ENCODE measurements around the gene PRAC2. TPM values are rescaled to one million over a fixed set of nuclear protein-coding genes. Genes with fewer than 3 reads are reported as not detected.

Gene PRAC2
- total and polyA plus RNA-seq, 5 donors from 2014 or later: not detected

DNA sequence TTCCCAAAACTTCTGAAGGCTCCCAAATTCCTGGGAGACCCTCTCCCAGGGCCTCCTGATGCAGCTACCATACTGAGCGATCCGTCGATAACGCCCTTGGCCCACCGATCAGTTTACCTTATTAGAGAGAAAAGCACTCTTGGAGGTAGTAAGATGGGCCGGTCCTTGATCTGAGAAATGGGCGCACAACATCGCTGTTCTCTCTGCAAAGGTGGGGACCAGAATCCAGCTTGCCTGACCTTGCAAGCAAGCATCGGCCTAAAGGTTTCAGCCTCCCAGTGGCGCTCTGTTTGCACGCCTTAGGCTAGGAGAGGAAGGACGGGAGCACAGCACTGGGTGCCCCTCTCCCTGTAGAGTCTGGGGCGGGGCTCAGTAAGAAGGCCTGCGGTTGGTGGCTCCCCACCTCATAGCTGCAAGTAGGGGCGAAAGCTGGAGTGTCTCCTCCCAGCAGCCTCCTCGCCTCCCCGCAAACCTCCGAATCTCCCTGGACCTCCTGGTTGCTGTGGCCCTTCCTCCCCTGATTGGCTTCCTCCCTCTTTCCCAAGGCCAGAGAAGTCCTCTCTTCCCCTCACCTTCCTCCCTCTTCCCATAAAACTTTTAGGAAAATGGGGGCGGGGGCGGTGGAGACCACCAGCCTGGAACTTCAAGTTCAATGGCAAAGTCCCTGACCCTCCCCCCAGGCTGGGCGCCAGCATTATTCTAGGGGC is 631 bp upstream of the PRAC2 start, which contains the start of gene PRAC1:
TSS of gene PRAC1 (minus strand) at position 318 of the 707 bp plus-strand sequence. CDS start at position 192, 126 bp downstream.
- H3K36me3 ChIP-seq (ENCODE audit: control insufficient read depth, insufficient read depth, low read length): no peaks in the 10 kb centered on the region
- no peak for DNase-seq
- peaks cover 0 to 11% (median 2%) of the 10 kb centered on the region in 7 donors for H3K9me3 Mint-ChIP-seq
- peaks cover 54% of the 10 kb centered on the region for H3K4me1 ChIP-seq (ENCODE audit: control insufficient read depth, insufficient read depth, low read length, poor library complexity, severe bottlenecking)
- peak within 1 kb of the TSS; percentile 50 to 76 (median 60) for H3K4me3 Mint-ChIP-seq
- H3K4me1 Mint-ChIP-seq: peaks cover 7 to 62% (median 31%) of the 10 kb centered on the region in 4 donors
- H3K36me3 Mint-ChIP-seq: no peaks in the 10 kb centered on the region
- H3K27me3 Mint-ChIP-seq: peaks cover 100% of the 10 kb centered on the region
- peaks cover 63% of the 10 kb centered on the region for H3K27me3 ChIP-seq (ENCODE audit: control insufficient read depth, insufficient read depth, low read length)
- no peak within 1 kb of the TSS for H3K27ac Mint-ChIP-seq
- peaks cover 1 to 5% of the 10 kb centered on the region in 2 experiments for H3K9me3 ChIP-seq (ENCODE audit: control insufficient read depth in 2 of 2, low read length in 2 of 2)
- H3K4me3 ChIP-seq (ENCODE audit: low read depth, low read length): no peak within 1 kb of the TSS
- ATAC-seq (ENCODE audit: low read depth in 2 of 2): no peak
- no peak within 1 kb of the TSS for H3K27ac ChIP-seq (ENCODE audit: insufficient read depth, low read length, poor library complexity, severe bottlenecking)

DNA sequence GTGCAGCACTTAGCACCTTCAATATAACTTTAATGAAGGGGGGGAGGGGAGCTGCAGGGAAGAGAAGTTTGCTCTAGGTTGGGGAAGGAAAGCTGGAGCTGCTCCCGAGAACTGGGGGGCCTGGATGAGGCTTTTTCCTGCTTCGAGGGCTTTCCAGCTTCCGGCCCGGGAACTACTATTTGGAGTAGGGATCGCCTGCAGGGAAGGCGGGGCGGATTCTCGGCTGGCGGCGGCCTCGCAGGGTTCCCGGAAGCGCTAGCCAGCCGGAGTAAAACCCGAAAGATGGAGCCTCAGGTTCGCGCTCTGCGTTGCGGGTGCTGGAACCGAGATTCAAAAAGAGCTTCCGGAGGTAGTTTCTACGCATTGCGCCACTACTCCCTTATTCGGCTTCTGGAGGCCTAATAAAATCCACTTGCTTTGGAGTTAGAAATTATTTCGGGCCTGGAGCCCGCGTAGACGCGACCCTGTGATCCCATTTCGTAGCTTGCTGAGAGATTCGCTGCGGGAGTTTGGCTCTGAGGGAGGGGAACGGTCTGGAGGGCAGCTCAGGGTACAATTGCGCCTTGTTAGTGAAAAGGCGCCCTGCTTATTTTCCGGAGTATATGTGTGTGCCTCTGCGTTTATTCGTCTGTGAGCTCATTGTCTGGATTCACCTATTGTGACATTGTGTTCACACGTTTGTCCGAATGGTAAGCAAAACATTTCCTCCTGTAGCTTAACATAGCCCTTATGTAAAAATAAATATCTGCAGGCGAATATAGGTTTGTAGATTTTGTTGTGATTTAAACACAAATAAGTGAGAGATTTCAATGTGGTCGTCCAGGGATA is 652 bp downstream of the PRAC2 start:
- Mint-ChIP-seq H3K9me3 (peaks cover 0 to 6% (median 2%) of the 10 kb centered on the region in 7 donors), H3K27me3 (peaks cover 100% of the 10 kb centered on the region), H3K4me3 (peak overlapping the region; percentile 50 to 91 (median 67)), H3K36me3 (no peaks in the 10 kb centered on the region), H3K4me1 (peaks cover 7 to 62% (median 31%) of the 10 kb centered on the region in 4 donors), H3K27ac (peak overlapping the region in 2 of 3 donors; percentile 26 to 70)
- ATAC-seq (ENCODE audit: low read depth in 2 of 2) (no peak), DNase-seq (peak in 1 of 3 donors; percentile 36)
- Histone ChIP-seq H3K27me3 (ENCODE audit: control insufficient read depth, insufficient read depth, low read length) (peaks cover 58% of the 10 kb centered on the region), H3K9me3 (ENCODE audit: control insufficient read depth in 2 of 2, low read length in 2 of 2) (no peaks in the 10 kb centered on the region), H3K4me1 (ENCODE audit: control insufficient read depth, insufficient read depth, low read length, poor library complexity, severe bottlenecking) (peaks cover 58% of the 10 kb centered on the region), H3K36me3 (ENCODE audit: control insufficient read depth, insufficient read depth, low read length) (no peaks in the 10 kb centered on the region), H3K4me3 (ENCODE audit: low read depth, low read length) (peak overlapping the region; percentile 35), H3K27ac (ENCODE audit: insufficient read depth, low read length, poor library complexity, severe bottlenecking) (no peak overlapping the region)

- Histone ChIP-seq H3K27ac (ENCODE audit: insufficient read depth, low read length, poor library complexity, severe bottlenecking) (no peak overlapping the region), H3K27me3 (ENCODE audit: control insufficient read depth, insufficient read depth, low read length) (peaks cover 62% of the 10 kb centered on the region), H3K36me3 (ENCODE audit: control insufficient read depth, insufficient read depth, low read length) (no peaks in the 10 kb centered on the region), H3K4me3 (ENCODE audit: low read depth, low read length) (peak overlapping the region; percentile 35), H3K9me3 (ENCODE audit: control insufficient read depth in 2 of 2, low read length in 2 of 2) (no peaks in the 10 kb centered on the region), H3K4me1 (ENCODE audit: control insufficient read depth, insufficient read depth, low read length, poor library complexity, severe bottlenecking) (peaks cover 58% of the 10 kb centered on the region)
- H3K36me3 Mint-ChIP-seq: no peaks in the 10 kb centered on the region
- peak overlapping the region in 2 of 3 donors; percentile 26 to 70 for H3K27ac Mint-ChIP-seq
- H3K4me1 Mint-ChIP-seq: peaks cover 7 to 58% (median 27%) of the 10 kb centered on the region in 4 donors
- peaks cover 0 to 6% (median 2%) of the 10 kb centered on the region in 7 donors for H3K9me3 Mint-ChIP-seq
- H3K27me3 Mint-ChIP-seq: peaks cover 100% of the 10 kb centered on the region
- ATAC-seq (ENCODE audit: low read depth in 2 of 2) (peak; percentile 57 to 64), DNase-seq (peak; percentile 59 to 78 (median 65))
- H3K4me3 Mint-ChIP-seq: peak overlapping the region; percentile 50 to 91 (median 76)
Measured at GRCh38 chr17:48724251-48725003, 1.4 kb downstream of the PRAC2 start.

DNA sequence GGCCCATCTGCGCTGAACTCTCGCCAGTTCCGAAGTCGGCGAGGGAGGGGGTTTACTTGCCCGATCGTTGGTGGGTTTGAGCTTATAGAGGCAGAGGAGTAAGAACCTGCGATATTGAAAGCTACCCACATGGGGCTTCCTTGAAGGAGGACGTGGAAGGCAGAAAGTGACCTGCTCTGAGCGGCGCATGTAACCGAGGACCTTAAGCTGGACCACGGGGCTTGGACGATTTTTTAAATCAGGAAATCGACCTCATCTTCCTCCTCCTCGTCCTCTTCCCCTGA is 2.0 kb downstream of the PRAC2 start:
- no peak overlapping the region for H3K27ac Mint-ChIP-seq
- H3K27me3 ChIP-seq (ENCODE audit: control insufficient read depth, insufficient read depth, low read length): peaks cover 66% of the 10 kb centered on the region
- DNase-seq (no peak), ATAC-seq (ENCODE audit: low read depth in 2 of 2) (no peak)
- H3K27ac ChIP-seq (ENCODE audit: insufficient read depth, low read length, poor library complexity, severe bottlenecking): no peak overlapping the region
- H3K36me3 ChIP-seq (ENCODE audit: control insufficient read depth, insufficient read depth, low read length): no peaks in the 10 kb centered on the region
- peaks cover 100% of the 10 kb centered on the region for H3K27me3 Mint-ChIP-seq
- no peak overlapping the region for H3K4me3 ChIP-seq (ENCODE audit: low read depth, low read length)
- no peaks in the 10 kb centered on the region for H3K36me3 Mint-ChIP-seq
- peaks cover 7 to 58% (median 26%) of the 10 kb centered on the region in 4 donors for H3K4me1 Mint-ChIP-seq
- H3K4me3 Mint-ChIP-seq: peak overlapping the region; percentile 25 to 77 (median 64)
- no peaks in the 10 kb centered on the region for H3K9me3 ChIP-seq (ENCODE audit: control insufficient read depth in 2 of 2, low read length in 2 of 2)
- H3K4me1 ChIP-seq (ENCODE audit: control insufficient read depth, insufficient read depth, low read length, poor library complexity, severe bottlenecking): peaks cover 54% of the 10 kb centered on the region
- H3K9me3 Mint-ChIP-seq: peaks cover 0 to 6% (median 2%) of the 10 kb centered on the region in 7 donors

- ATAC-seq (ENCODE audit: low read depth in 2 of 2): no peak
- no peaks in the 10 kb centered on the region for H3K36me3 Mint-ChIP-seq
- H3K4me3 ChIP-seq (ENCODE audit: low read depth, low read length): no peak overlapping the region
- H3K27ac Mint-ChIP-seq: no peak overlapping the region
- peaks cover 100% of the 10 kb centered on the region for H3K27me3 Mint-ChIP-seq
- peaks cover 7 to 56% (median 22%) of the 10 kb centered on the region in 4 donors for H3K4me1 Mint-ChIP-seq
- H3K9me3 Mint-ChIP-seq: peaks cover 0 to 6% (median 0%) of the 10 kb centered on the region in 7 donors
- peaks cover 64% of the 10 kb centered on the region for H3K27me3 ChIP-seq (ENCODE audit: control insufficient read depth, insufficient read depth, low read length)
- H3K9me3 ChIP-seq (ENCODE audit: control insufficient read depth in 2 of 2, low read length in 2 of 2): no peaks in the 10 kb centered on the region
- H3K4me1 ChIP-seq (ENCODE audit: control insufficient read depth, insufficient read depth, low read length, poor library complexity, severe bottlenecking): peaks cover 54% of the 10 kb centered on the region
- peak overlapping the region; percentile 25 to 88 (median 70) for H3K4me3 Mint-ChIP-seq
- DNase-seq: no peak
- H3K27ac ChIP-seq (ENCODE audit: insufficient read depth, low read length, poor library complexity, severe bottlenecking): no peak overlapping the region
- H3K36me3 ChIP-seq (ENCODE audit: control insufficient read depth, insufficient read depth, low read length): no peaks in the 10 kb centered on the region
Measured at GRCh38 chr17:48725288-48726064, 2.5 kb downstream of the PRAC2 start.

GRCh38 chr17:48726114-48726915 is 3.3 kb downstream of the PRAC2 start:
- Mint-ChIP-seq H3K4me3 (peak overlapping the region in 1 of 4 donors; percentile 88), H3K9me3 (peaks cover 0 to 6% (median 0%) of the 10 kb centered on the region in 7 donors), H3K36me3 (no peaks in the 10 kb centered on the region), H3K4me1 (peaks cover 7 to 52% (median 20%) of the 10 kb centered on the region in 4 donors), H3K27ac (no peak overlapping the region), H3K27me3 (peaks cover 100% of the 10 kb centered on the region)
- ATAC-seq (ENCODE audit: low read depth in 2 of 2): no peak
- Histone ChIP-seq H3K4me1 (ENCODE audit: control insufficient read depth, insufficient read depth, low read length, poor library complexity, severe bottlenecking) (peaks cover 54% of the 10 kb centered on the region), H3K27me3 (ENCODE audit: control insufficient read depth, insufficient read depth, low read length) (peaks cover 57% of the 10 kb centered on the region), H3K4me3 (ENCODE audit: low read depth, low read length) (no peak overlapping the region), H3K36me3 (ENCODE audit: control insufficient read depth, insufficient read depth, low read length) (no peaks in the 10 kb centered on the region), H3K9me3 (ENCODE audit: control insufficient read depth in 2 of 2, low read length in 2 of 2) (no peaks in the 10 kb centered on the region), H3K27ac (ENCODE audit: insufficient read depth, low read length, poor library complexity, severe bottlenecking) (no peak overlapping the region)
- no peak for DNase-seq
